H1 (cell line): Measurements from ENCODE around the gene PMM2. TPM values are rescaled to one million over a fixed set of nuclear protein-coding genes. Genes with fewer than 3 reads are reported as not detected.

Experiments used
- CTCF ChIA-PET: fragments of 300-600 bp; sonication (Branson Sonifier 250); formaldehyde crosslinking; loops from one replicate; lab custom pipeline; 2021; ENCODE audit not compliant: partially characterized antibody; lab: Charles Lee
- POLR2A ChIA-PET: fragments of 300-600 bp; sonication (Branson Sonifier 250); formaldehyde crosslinking; loops from one replicate; lab custom pipeline; 2021; ENCODE audit warnings: inconsistent platforms; ENCODE audit not compliant: partially characterized antibody; lab: Charles Lee
- DNase-seq, 2 experiments: peaks; one replicate each; pipeline versions ENCODE4 v3.0.0 to v3.0.0-alpha.2; 2010 to 2022; ENCODE audit warnings: low spot score in 2 of 2, low read depth in 1 of 2, mixed read lengths in 1 of 2
- FAIRE-seq: peaks from 2 replicates; lab custom pipeline; 2011; peaks lifted over from hg19 to GRCh38; lab: Jason Lieb, UNC
- H2AFZ ChIP-seq: 2 replicates; pipeline ENCODE4 v1.8.1; 2012; ENCODE audit warnings: low read length, inconsistent platforms
- H2AK5ac ChIP-seq: 2 replicates; pipeline ENCODE4 v1.6.1; 2013; ENCODE audit warnings: low read depth, low read length
- H2BK120ac ChIP-seq: replicated peaks from 2 replicates; pipeline ENCODE3; 2013; ENCODE audit warnings: low read depth, low read length, inconsistent platforms
- H2BK12ac ChIP-seq: 2 replicates; pipeline ENCODE4 v1.6.1; 2013; ENCODE audit warnings: low read depth, low read length
- H2BK15ac ChIP-seq: 2 replicates; pipeline ENCODE4 v1.6.1; 2013; ENCODE audit warnings: low read length
- H2BK20ac ChIP-seq: 2 replicates; pipeline ENCODE4 v1.6.1; 2013; ENCODE audit warnings: low read length
- H2BK5ac ChIP-seq: 2 replicates; pipeline ENCODE4 v1.6.1; 2013; ENCODE audit warnings: low read depth, low read length
- H3K14ac ChIP-seq: 2 replicates; pipeline ENCODE4 v1.6.1; 2013; ENCODE audit warnings: inconsistent platforms; ENCODE audit not compliant: insufficient read length
- H3K18ac ChIP-seq: 2 replicates; pipeline ENCODE4 v1.6.1; 2013; ENCODE audit warnings: low read length; ENCODE audit errors: extremely low read depth
- H3K23ac ChIP-seq: 2 replicates; pipeline ENCODE4 v1.6.1; 2013; ENCODE audit warnings: inconsistent platforms; ENCODE audit not compliant: insufficient read length
- H3K23me2 ChIP-seq: 2 replicates; pipeline ENCODE4 v1.6.1; 2013; ENCODE audit warnings: low read depth, low read length
- H3K27ac ChIP-seq: 2 replicates; pipeline ENCODE4 v1.6.1; 2011; ENCODE audit warnings: low read depth, low read length, inconsistent platforms
- H3K27me3 ChIP-seq, 4 experiments: replicated peaks in 1 of 4; 1 replicate in 1 of 4; 2 replicates in 3 of 4; pipeline versions ENCODE4 v1.6.1 to v1.8.1; 2011 to 2013; ENCODE audit warnings: low read length in 3 of 4, mild to moderate bottlenecking in 3 of 4, inconsistent platforms in 2 of 4, mixed read lengths in 2 of 4, moderate library complexity in 1 of 4; ENCODE audit not compliant: control insufficient read depth in 3 of 4, insufficient read depth in 3 of 4; ENCODE audit errors: extremely low read depth in 1 of 4
- H3K36me3 ChIP-seq, 4 experiments: 2 replicates each; pipeline versions ENCODE4 v1.6.1 to v1.8.1; 2011 to 2013; ENCODE audit warnings: mild to moderate bottlenecking in 4 of 4, low read length in 3 of 4, moderate library complexity in 2 of 4, control low read depth in 1 of 4, inconsistent platforms in 1 of 4; ENCODE audit not compliant: insufficient read depth in 4 of 4, control insufficient read depth in 2 of 4
- H3K4ac ChIP-seq: replicated peaks from 2 replicates; pipeline ENCODE3; 2013; ENCODE audit warnings: low read length, low read depth, mixed read lengths, inconsistent platforms; ENCODE audit not compliant: insufficient read length
- H3K4me1 ChIP-seq, 4 experiments: replicated peaks in 1 of 4; 1 replicate in 1 of 4; 2 replicates in 3 of 4; pipeline versions ENCODE4 v1.6.1 to v1.8.1; 2011 to 2013; ENCODE audit warnings: low read length in 3 of 4, inconsistent platforms in 2 of 4, mixed read lengths in 1 of 4; ENCODE audit not compliant: insufficient read depth in 4 of 4, control insufficient read depth in 3 of 4
- H3K4me2 ChIP-seq, 2 experiments: 2 replicates each; pipeline versions ENCODE4 v1.6.1 to v1.8.1; 2011 to 2013; ENCODE audit warnings: low read depth in 2 of 2, low read length in 2 of 2, control low read depth in 1 of 2, inconsistent platforms in 1 of 2, mild to moderate bottlenecking in 1 of 2; ENCODE audit not compliant: insufficient read depth in 1 of 2
- H3K4me3 ChIP-seq, 4 experiments: fragments of 200-600, 300-600 bp in 1 of 4; sonication (generic), shearing (Covaris generic), sonication (Bioruptor Twin) in 1 of 4; 2 replicates each; pipeline versions ENCODE4 v1.5.1 to v1.8.1; 2011 to 2016; ENCODE audit warnings: low read length in 4 of 4, low read depth in 3 of 4, control low read depth in 2 of 4, inconsistent platforms in 2 of 4, mild to moderate bottlenecking in 2 of 4, mixed read lengths in 1 of 4, moderate library complexity in 1 of 4; ENCODE audit not compliant: insufficient read depth in 2 of 4; ENCODE audit errors: extremely low read depth in 1 of 4
- H3K56ac ChIP-seq: replicated peaks from 2 replicates; pipeline ENCODE3; 2013; ENCODE audit warnings: low read depth, mild to moderate bottlenecking, mixed read lengths, low read length, inconsistent platforms; ENCODE audit not compliant: insufficient read length
- H3K79me1 ChIP-seq: 2 replicates; pipeline ENCODE4 v1.6.1; 2013; ENCODE audit warnings: low read depth, low read length, control low read depth
- H3K79me2 ChIP-seq, 2 experiments: 2 replicates each; pipeline versions ENCODE4 v1.6.1 to v1.8.1; 2012 to 2013; ENCODE audit warnings: low read length in 2 of 2, mild to moderate bottlenecking in 2 of 2, inconsistent platforms in 1 of 2; ENCODE audit not compliant: insufficient read depth in 2 of 2, control insufficient read depth in 1 of 2
- H3K9ac ChIP-seq, 4 experiments: replicated peaks in 1 of 4; 1 replicate in 1 of 4; 2 replicates in 3 of 4; pipeline versions ENCODE4 v1.6.1 to v1.8.1; 2011 to 2013; ENCODE audit warnings: low read depth in 3 of 4, low read length in 3 of 4, control low read depth in 2 of 4, mild to moderate bottlenecking in 2 of 4, moderate library complexity in 2 of 4, inconsistent platforms in 1 of 4; ENCODE audit errors: extremely low read depth in 1 of 4
- H3K9me3 ChIP-seq, 2 experiments: 2 replicates each; pipeline versions ENCODE4 v1.6.1 to v1.8.1; 2012 to 2013; ENCODE audit warnings: mild to moderate bottlenecking in 2 of 2, moderate library complexity in 2 of 2, control low read depth in 1 of 2, inconsistent platforms in 1 of 2, low read depth in 1 of 2, low read length in 1 of 2, mixed read lengths in 1 of 2; ENCODE audit not compliant: insufficient read depth in 2 of 2
- H4K20me1 ChIP-seq, 2 experiments: replicated peaks in 1 of 2; 2 replicates each; pipeline versions ENCODE3 to v1.8.1; 2011 to 2013; ENCODE audit warnings: inconsistent platforms in 2 of 2, low read length in 2 of 2, mild to moderate bottlenecking in 1 of 2; ENCODE audit not compliant: insufficient read depth in 2 of 2, control insufficient read depth in 1 of 2
- H4K5ac ChIP-seq: 2 replicates; pipeline ENCODE4 v1.6.1; 2013; ENCODE audit warnings: low read length, low read depth, mixed read lengths, inconsistent platforms; ENCODE audit not compliant: insufficient read length
- H4K8ac ChIP-seq: 2 replicates; pipeline ENCODE4 v1.8.0; 2013; ENCODE audit warnings: mild to moderate bottlenecking, moderate library complexity, low read length, inconsistent platforms; ENCODE audit not compliant: insufficient read depth; ENCODE audit errors: extremely low read depth
- H4K91ac ChIP-seq: replicated peaks from 2 replicates; pipeline ENCODE3; 2013; ENCODE audit warnings: low read length, mixed read lengths, inconsistent platforms; ENCODE audit not compliant: insufficient read length
- POLR2A ChIP-seq, 2 experiments: IDR thresholded peaks; 1 replicate in 1 of 2; 2 replicates in 1 of 2; pipeline ENCODE4 v1.6.1; 2011; ENCODE audit warnings: low read depth in 2 of 2, low read length in 2 of 2, mild to moderate bottlenecking in 2 of 2; ENCODE audit errors: control extremely low read depth in 1 of 2
- RBBP5 ChIP-seq: IDR thresholded peaks from 2 replicates; pipeline ENCODE4 v1.7.1; 2012; ENCODE audit warnings: low read depth, mild to moderate bottlenecking, inconsistent platforms, low read length, moderate library complexity, borderline replicate concordance
- WGBS, 2 experiments: shearing (Covaris generic) in 1 of 2; methylation state at CpG; one replicate each; pipeline versions ENCODE4 v1.1.6 to v1.1.7; 2013 to 2015; ENCODE audit warnings: low lambda C conversion rate in 2 of 2, mixed read lengths in 2 of 2, inconsistent platforms in 1 of 2, low coverage in 1 of 2, missing lambda C conversion rate in 1 of 2; ENCODE audit not compliant: insufficient replicate concordance in 2 of 2, insufficient coverage in 1 of 2, insufficient read length in 1 of 2; ENCODE audit errors: extremely low coverage in 1 of 2, missing lambda C conversion rate in 1 of 2; 5-methylcytosine and 5-hydroxymethylcytosine counted together
- polyA plus RNA-seq, 7 experiments: library from polyadenylated mRNA; depleted of rRNA in 3 of 7; stranded (reverse) in 5 of 7; unstranded in 2 of 7; fragments of >200 nt in 5 of 7; fragments of 200-250 nt in 2 of 7; gene quantifications; 1 replicate in 5 of 7; 2 replicates in 1 of 7; 4 replicates in 1 of 7; pipeline versions ENCODE4 v1.2.1 to v1.2.3, GENCODE V29; 2011 to 2013; ENCODE audit warnings: missing spikeins in 2 of 7, mixed read lengths in 2 of 7
- total RNA-seq: library from RNA; stranded (reverse); fragmentation: NEBNext Ultra II Directional; extraction: Animal tissue kit (Norgen Biotek cat#: 25700); gene quantifications from 2 replicates; pipeline ENCODE4 v1.2.1, GENCODE V29; 2021

Gene PMM2
- total and polyA plus RNA-seq, 2 of the 8 experiments (the other 6 are each of a cell fraction or from before 2014, with no cell fraction given) = 26.2 to 49.4 TPM

- Histone ChIP-seq H3K14ac (no peak overlapping the region), H4K8ac (no peak overlapping the region), H4K91ac (peak overlapping the region; percentile 56), H2BK120ac (peak overlapping the region; percentile 76), H4K5ac (no peak overlapping the region), H2BK12ac (no peak overlapping the region), H3K36me3 (peaks cover 0 to 35% (median 11%) of the 10 kb centered on the region in 4 experiments; a peak in 5 of 8 replicates), H3K23me2 (no peaks in the 10 kb centered on the region), H3K4me3 (no peak overlapping the region), H2AFZ (no peak overlapping the region), H3K23ac (no peak overlapping the region), H2BK15ac (0 out of 2 replicates have a peak overlapping the region, but pooled peaks have one; percentile 95), H3K27me3 (no peaks in the 10 kb centered on the region), H4K20me1 (no peaks in the 10 kb centered on the region), H2AK5ac (0 out of 2 replicates have a peak overlapping the region, but pooled peaks have one; percentile 75), H3K9me3 (no peaks in the 10 kb centered on the region), H3K18ac (0 out of 2 replicates have a peak overlapping the region, but pooled peaks have one; percentile 38), H3K9ac (no peak overlapping the region; a peak in 1 of 7 replicates), H3K4me2 (no peak overlapping the region), H3K79me2 (no peaks in the 10 kb centered on the region; a peak in 1 of 4 replicates), H3K4ac (peak overlapping the region; percentile 6), H3K56ac (no peak overlapping the region), H3K4me1 (peaks cover 12 to 23% (median 16%) of the 10 kb centered on the region in 4 experiments), H2BK20ac (peak overlapping the region; percentile 29), H3K79me1 (no peaks in the 10 kb centered on the region; the same call in 1 of the 2 replicates), H3K27ac (no peak overlapping the region), H2BK5ac (peak overlapping the region; percentile 60; the same call in 1 of the 2 replicates)
- no peak for DNase-seq
- ChIA-PET CTCF (interaction anchor here (0.9 to 1.2 kb wide), 3 partner anchors 37 to 108 kb away, joined by 3 to 4 read pairs (median 4); no protein-coding TSS in a partner anchor), POLR2A (interaction anchor here (1.3 to 5.0 kb wide), 4 partner anchors 10 to 261 kb away, joined by 3 to 54 read pairs (median 6); no protein-coding TSS in a partner anchor)
- TF ChIP-seq RBBP5 = no peak
- 0 out of 3 replicates have a peak, but pooled peaks of 1 of the 2 experiments have one; percentile 17 for TF ChIP-seq POLR2A (IDR thresholded peaks at IDR 0.05; ENCODE audit: control extremely low read depth in 1 of 2, low read depth in 2 of 2, low read length in 2 of 2)
- 91% methylated on average over 8 of the region's 8 CpGs; no CpG with 5 or more reads in 1 of the 2 experiments for WGBS, 2 experiments
- FAIRE-seq = no peak
Observed at GRCh38 chr16:8828541-8829165, 31.0 kb downstream of the PMM2 start.
